Measurements from ENCODE around the gene CFAP97.
"Not testable (repeated sequence)": the region's sequence is repeated elsewhere in the genome, so short reads cannot be mapped to it uniquely, and the experiment has no call there.

CFAP97 gene

GRCh38 chr4:185203486-185204237 is at the start of gene CFAP97:
TSS of gene CFAP97 (minus strand) at chr4:185204000. CDS start at chr4:185191196, 12,804 bp downstream.
- DNase-seq, result peak; percentile 23

- DNase-seq, result no peak
Observed at GRCh38 chr4:185249105-185249504, 45.3 kb upstream of the CFAP97 start.

GRCh38 chr4:185248393-185249039 is 44.7 kb upstream of the CFAP97 start:
- DNase-seq, result no peak

- DNase-seq, result no peak
Observed at GRCh38 chr4:185247151-185247550, 43.4 kb upstream of the CFAP97 start.

GRCh38 chr4:185246453-185246852 is 42.7 kb upstream of the CFAP97 start:
- no peak for DNase-seq

- DNase-seq, result no peak
Observed at GRCh38 chr4:185244763-185245162, 41.0 kb upstream of the CFAP97 start.

- no peak for DNase-seq
Observed at GRCh38 chr4:185243879-185244278, 40.1 kb upstream of the CFAP97 start.

GRCh38 chr4:185242749-185243533 is 39.1 kb upstream of the CFAP97 start:
- no peak for DNase-seq

- DNase-seq, result not testable (repeated sequence)
Observed at GRCh38 chr4:185240486-185240885, 36.7 kb upstream of the CFAP97 start.

GRCh38 chr4:185238750-185239149 is 35.0 kb upstream of the CFAP97 start:
- no peak for DNase-seq

- no peak for DNase-seq
Observed at GRCh38 chr4:185238215-185238681, 34.4 kb upstream of the CFAP97 start.

GRCh38 chr4:185237175-185237574 is 33.4 kb upstream of the CFAP97 start:
- DNase-seq, result no peak

GRCh38 chr4:185235843-185236503 is 32.2 kb upstream of the CFAP97 start:
- no peak for DNase-seq

- no peak for DNase-seq
Observed at GRCh38 chr4:185235119-185235842, 31.5 kb upstream of the CFAP97 start.

- no peak for DNase-seq
Observed at GRCh38 chr4:185232370-185232769, 28.6 kb upstream of the CFAP97 start.

- no peak for DNase-seq
Observed at GRCh38 chr4:185229021-185229818, 25.4 kb upstream of the CFAP97 start.

GRCh38 chr4:185227713-185228278 is 24.0 kb upstream of the CFAP97 start:
- no peak for DNase-seq

- no peak for DNase-seq
Observed at GRCh38 chr4:185227131-185227551, 23.3 kb upstream of the CFAP97 start.

- DNase-seq, result no peak
Observed at GRCh38 chr4:185225940-185226339, 22.1 kb upstream of the CFAP97 start.

- DNase-seq, result no peak
Observed at GRCh38 chr4:185224597-185224996, 20.8 kb upstream of the CFAP97 start.

GRCh38 chr4:185222598-185222997 is 18.8 kb upstream of the CFAP97 start:
- no peak for DNase-seq
